Heart left ventricle (tissue), 13 donors: ENCODE measurements around the gene CRYL1.

Experiments used
- POLR2A ChIP-seq, 2 donors: fragments of 450-650 bp; IDR thresholded peaks; one replicate each; pipeline ENCODE4 v1.6.1; 2017; ENCODE audit warnings: antibody characterized with exemption in 2 of 2, mild to moderate bottlenecking in 2 of 2, moderate library complexity in 2 of 2
- TF ChIP-seq, protein P1 (sequence below), 12 donors: fragments of 200-600 bp; sonication (generic) in 4 of 12; IDR thresholded peaks; one replicate each; pipeline versions ENCODE4 v1.5.0 to v1.8.0; 2018 to 2022; ENCODE audit warnings: antibody characterized with exemption in 12 of 12, mild to moderate bottlenecking in 5 of 12
- donor health status: ischemic (EF 13 %, LVEDD 7.1; RV severe dilation, severe dysfunction).
- donor health status: DM: no; HTN: yes; CAD: no.
- donor health status: DM: no; HTN: no; CAD: no.
- donor health status: ischemic (EF 25% LVEDD 6.9; RV normal size, moderate dysfunction).
- donor health status: ischemic (EF 25% LVEDD 5.7; RV mildly dilated, moderate dysfunction).
- donor health status: ischemic (EF 35%, LVEDD 5.7; RV mildly dilated, moderate dysfunction).
- donor health status: nonischemic (EF 11% LVEDD 7.7; RV severe dilation, severe dysfunction).
- donor health status: DM: yes; HTN: yes; CAD: no.
- donor health status: PGD.
- donor health status: ischemic (EF 29% LVEDD 5.4; RV normal size, mild dysfunction).
- donor health status: nonischemic (EF 23%, LVEDD 6.1; RV moderate dilation, normal function).

DNA sequence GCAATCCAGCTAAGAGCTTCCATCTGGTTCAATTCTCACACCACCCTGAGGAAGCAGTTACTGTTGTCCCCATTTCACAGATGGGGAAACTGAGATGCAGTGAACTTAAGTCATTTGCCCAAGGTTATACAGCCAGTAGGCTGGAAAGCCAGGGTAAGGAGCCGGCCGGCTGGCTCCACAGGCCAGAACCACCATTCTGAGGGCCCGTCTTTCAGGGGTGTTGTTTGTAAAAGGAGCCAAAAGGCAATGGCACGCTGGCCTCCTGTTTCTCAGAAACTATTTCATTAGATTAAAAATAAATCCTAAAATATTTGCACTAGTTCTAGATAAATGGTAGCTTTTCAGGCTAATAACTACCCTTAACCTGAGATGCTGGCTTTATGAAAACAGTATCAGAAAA, 114.9 kb downstream of the CRYL1 start:
- TF ChIP-seq, protein P1, sequence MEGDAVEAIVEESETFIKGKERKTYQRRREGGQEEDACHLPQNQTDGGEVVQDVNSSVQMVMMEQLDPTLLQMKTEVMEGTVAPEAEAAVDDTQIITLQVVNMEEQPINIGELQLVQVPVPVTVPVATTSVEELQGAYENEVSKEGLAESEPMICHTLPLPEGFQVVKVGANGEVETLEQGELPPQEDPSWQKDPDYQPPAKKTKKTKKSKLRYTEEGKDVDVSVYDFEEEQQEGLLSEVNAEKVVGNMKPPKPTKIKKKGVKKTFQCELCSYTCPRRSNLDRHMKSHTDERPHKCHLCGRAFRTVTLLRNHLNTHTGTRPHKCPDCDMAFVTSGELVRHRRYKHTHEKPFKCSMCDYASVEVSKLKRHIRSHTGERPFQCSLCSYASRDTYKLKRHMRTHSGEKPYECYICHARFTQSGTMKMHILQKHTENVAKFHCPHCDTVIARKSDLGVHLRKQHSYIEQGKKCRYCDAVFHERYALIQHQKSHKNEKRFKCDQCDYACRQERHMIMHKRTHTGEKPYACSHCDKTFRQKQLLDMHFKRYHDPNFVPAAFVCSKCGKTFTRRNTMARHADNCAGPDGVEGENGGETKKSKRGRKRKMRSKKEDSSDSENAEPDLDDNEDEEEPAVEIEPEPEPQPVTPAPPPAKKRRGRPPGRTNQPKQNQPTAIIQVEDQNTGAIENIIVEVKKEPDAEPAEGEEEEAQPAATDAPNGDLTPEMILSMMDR (IDR thresholded peaks at IDR 0.05), result no peak
- TF ChIP-seq POLR2A (IDR thresholded peaks at IDR 0.05), result no peak
